ENCODE results near the gene AHRR.

AHRR gene

DNA sequence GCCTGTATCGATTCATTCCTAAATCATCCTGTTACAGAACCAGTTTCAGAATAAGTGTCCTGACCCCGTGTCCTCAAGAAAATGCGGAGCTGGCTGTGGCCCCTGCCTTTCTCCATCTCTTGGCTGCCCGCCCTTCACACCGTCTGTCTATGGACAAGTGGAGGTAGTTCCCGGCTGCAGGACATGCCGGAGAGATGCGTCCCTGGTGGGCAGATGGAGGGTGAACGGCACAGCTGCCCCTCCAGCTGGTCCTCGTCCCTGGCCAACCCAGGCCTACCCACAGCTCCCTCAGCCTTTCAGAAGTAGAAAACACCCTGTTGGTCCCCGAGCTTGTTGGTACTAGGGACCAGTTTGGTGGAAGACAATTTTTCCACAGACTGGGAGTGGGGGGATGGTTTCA, 106.7 kb downstream of the AHRR start:
- H3K4me3 ChIP-seq (ENCODE audit: low read depth, low read length), result no peak overlapping the region
- no peak for TF ChIP-seq CTCF (IDR thresholded peaks at IDR 0.05; ENCODE audit: low read depth, low read length, missing control alignments)
- DNase-seq (ENCODE audit: low read depth), result no peak

DNA sequence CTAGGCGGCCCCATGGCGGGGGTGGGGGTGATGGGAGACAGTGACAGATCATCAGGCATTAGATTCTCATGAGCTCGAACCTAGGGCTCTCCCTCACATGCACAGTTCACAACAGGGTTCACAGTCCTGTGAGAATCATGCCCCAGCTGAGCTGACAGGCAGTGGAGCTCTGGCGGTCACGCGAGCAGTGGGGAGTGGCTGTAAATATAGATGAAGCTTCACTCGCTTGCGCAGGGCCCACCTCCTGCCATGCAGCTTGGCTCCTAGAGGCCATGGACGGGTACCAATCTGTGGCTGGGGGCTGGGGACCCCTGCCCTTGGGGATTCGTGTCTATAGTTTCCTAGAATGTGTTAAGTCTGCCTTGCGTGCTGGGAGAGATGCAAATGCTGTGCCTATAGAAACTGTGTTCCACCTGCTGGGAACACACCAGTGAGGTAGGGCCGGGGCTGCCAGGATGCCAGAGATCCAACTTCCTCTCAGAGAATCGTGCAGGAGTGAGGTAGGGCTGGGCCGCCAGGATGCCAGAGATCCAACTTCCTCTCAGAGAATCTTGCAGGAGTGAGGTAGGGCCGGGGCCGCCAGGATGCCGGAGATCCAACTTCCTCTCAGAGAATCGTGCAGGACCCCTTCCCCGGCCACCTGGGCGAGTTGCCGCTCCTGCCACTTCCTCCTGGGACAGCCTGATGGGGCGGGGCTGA, 107.4 kb downstream of the AHRR start:
- DNase-seq (ENCODE audit: low read depth), result no peak
- no peak overlapping the region for H3K4me3 ChIP-seq (ENCODE audit: low read depth, low read length)
- TF ChIP-seq CTCF (IDR thresholded peaks at IDR 0.05; ENCODE audit: low read depth, low read length, missing control alignments), result no peak

DNA sequence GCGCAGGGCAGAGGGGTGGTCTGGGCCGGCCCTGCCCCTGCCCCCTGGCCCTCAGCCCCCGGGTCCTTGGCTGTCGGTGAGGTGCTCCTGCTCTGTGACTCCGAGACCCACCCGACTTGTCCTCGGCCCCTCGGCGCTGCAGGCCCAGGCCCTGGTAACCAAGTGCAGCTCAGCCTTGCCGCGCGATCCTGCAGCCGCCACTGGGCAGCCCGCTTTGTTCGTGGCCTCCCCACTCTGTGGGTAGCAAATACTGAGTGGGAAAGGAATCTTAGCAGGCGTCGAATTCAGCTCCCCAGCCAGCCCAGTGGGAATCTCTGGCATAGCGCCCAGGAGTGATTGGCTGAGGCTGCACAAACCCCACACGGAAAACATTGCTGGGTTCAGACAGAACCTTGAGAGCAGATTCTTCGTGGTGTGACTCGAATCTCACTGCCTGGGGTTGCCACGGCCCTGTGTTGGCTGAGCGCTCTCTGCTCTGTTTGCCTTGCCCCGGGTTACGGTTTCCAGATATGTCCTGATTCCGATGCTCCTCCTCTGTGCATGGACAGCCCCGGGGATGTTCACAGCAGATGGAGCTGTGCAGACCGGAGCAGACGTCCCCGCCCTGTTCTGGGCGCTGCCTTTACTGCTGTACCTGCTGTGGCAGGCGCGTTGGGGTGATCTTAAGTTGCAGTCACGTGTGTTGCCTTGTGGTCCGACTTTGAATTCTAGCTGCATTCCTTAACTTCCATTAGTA, 108.1 kb downstream of the AHRR start:
- no peak for TF ChIP-seq CTCF (IDR thresholded peaks at IDR 0.05; ENCODE audit: low read depth, low read length, missing control alignments)
- H3K4me3 ChIP-seq (ENCODE audit: low read depth, low read length), result no peak overlapping the region
- DNase-seq (ENCODE audit: low read depth), result no peak

DNA sequence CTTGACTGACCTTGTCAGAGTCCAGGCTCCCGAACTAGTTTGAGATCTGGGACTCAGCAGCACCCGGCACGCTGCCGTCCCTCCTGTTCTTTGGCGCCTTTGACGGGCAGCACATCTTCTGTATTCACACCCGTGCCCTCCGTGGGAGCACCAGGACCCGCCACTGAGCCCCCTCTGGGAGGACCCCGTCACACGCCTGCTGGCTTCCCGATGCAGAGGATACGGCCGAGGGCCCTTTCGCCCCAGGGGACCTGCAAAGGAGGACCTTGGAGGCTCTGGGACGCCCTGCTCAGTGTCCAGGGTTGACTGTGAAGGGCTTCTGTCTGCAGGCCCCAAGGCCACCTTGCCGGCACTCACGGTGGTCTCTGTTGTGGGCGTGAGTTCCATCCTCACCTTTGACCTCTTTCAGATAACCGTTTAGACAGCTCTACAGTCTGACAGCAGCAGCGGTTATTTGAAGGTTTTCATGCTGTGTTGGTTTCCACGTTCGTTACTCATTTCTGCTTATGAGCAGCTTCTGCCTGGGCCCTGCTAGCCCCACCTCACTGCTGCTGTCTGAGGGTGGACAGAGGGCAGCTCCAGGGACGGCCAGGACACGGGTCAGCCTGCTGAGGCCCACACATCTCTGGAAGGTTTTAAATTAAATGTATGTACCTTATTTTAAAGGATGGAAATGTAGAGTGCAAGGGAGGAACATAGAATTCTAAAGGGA, 108.9 kb downstream of the AHRR start:
- H3K4me3 ChIP-seq (ENCODE audit: low read depth, low read length), result no peak overlapping the region
- DNase-seq (ENCODE audit: low read depth), result no peak
- TF ChIP-seq CTCF (IDR thresholded peaks at IDR 0.05; ENCODE audit: low read depth, low read length, missing control alignments), result no peak

DNA sequence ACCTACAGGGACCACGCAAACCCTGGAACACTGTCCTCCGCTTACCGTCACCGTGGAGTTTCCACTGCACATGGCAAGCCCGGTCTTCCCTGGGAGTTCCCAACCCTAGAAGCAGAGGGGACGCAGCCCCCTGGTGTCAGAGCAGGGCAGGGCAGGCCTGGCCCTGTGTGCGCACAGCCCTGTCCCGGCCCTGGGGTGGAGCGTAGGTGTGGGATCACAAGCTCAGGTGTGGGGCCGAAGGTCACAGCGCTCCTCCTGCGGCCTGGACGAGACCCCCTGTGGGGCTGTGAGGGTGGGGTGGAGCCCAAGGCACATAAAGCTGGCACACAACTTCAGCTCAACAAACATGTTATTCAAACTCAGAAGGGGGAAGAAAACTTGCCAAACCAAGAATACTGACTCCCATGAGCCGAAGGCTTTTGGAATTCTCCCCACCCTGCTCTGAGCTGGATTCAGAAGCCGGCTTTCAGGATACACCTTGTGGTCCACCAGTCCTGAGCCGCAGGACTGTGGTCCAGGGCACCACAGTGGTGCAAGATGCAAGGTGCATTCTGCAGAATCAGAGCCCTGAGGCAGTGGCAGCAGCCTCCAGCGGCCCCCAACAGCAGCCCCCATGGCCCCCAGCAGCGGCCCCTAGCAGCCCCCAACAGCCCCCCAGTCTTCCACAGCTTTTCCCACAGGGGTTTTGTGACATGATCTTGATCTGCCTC, 109.6 kb downstream of the AHRR start:
- peak; percentile 30 for DNase-seq (ENCODE audit: low read depth)
- no peak overlapping the region for H3K4me3 ChIP-seq (ENCODE audit: low read depth, low read length)
- peak; percentile 90 for TF ChIP-seq CTCF (IDR thresholded peaks at IDR 0.05; ENCODE audit: low read depth, low read length, missing control alignments)

DNA sequence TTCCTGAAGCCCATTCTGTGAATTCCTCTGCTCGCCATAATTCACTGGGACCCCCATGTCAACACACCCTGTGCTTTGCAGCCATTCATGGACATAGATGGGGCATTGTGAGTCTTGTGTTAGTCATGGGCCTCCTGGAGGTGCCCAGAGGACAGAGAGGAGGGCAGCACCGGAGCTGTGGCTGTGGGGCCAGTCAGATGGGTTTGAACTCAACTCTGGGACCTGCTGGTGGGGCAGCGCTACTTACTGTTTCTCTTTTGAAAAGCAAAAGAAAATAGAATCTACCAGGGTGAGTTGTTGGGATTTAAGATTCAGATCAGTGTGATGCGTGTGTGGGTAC, 110.2 kb downstream of the AHRR start:
- H3K4me3 ChIP-seq (ENCODE audit: low read depth, low read length), result no peak overlapping the region
- no peak for TF ChIP-seq CTCF (IDR thresholded peaks at IDR 0.05; ENCODE audit: low read depth, low read length, missing control alignments)
- DNase-seq (ENCODE audit: low read depth), result no peak
